ENCODE data around the gene HOXA9.

- TF ChIP-seq CTCF (IDR thresholded peaks at IDR 0.05) (no peak), POLR2A (IDR thresholded peaks at IDR 0.05) (no peak)
Observed at GRCh38 chr7:27151341-27151930, 13.9 kb downstream of the HOXA9 start.

All from testis (tissue), 2 donors.